ENCODE measurements around the gene F3.
"Not testable (repeated sequence)": the region's sequence is repeated elsewhere in the genome, so short reads cannot be mapped to it uniquely, and the experiment has no call there.

Gene F3

DNA sequence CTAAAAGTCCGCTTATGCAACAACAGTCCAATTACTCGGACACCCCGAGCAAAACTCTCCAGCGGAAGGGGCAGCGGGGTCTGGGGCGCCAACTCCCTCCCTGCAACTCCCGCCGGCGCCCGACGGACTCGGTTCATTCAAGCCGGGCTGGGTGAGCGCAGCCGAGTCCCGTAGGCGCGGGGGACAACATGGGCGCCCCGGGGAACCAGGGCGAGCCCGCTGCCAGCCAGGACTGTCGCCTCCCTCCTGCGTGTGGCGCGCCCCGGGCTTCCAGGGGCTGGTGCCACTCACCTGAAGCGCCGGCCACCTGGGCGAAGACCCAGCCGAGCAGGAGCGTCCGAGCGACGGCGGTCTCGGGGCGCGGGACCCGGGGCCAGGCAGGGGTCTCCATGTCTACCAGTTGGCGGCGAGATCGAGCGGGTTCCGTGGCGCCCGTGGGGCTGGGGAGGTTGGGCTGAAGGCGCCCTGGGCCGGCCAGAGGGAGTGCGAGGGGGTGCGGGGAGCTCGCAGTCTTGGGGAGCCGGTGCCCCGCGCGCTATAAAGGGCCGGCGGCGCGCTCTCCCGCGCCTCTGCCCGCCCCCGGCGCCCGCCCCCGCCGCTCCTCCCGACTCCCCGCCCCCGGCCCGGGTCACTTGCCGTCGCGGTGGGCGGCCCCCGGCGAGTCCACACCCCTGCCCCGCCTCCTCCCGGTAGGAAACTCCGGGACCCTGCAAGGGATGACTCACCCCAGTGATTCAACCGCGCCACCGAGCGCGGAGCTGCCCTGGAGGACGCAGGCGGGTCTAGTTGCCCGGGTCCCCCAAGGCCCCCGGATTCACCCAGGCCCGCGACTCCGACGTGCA lies at the start of gene F3:
Gene F3 (minus strand): TSS at position 514 of the 842 bp plus-strand sequence. CDS start 123 bp downstream, at position 391.
- in situ Hi-C loops (cut with HindIII; ENCODE audit: low sequenced_read_pairs) = loop anchor here (5.0 kb wide), 1 partner anchor 56 kb away; no protein-coding TSS in a partner anchor

DNA sequence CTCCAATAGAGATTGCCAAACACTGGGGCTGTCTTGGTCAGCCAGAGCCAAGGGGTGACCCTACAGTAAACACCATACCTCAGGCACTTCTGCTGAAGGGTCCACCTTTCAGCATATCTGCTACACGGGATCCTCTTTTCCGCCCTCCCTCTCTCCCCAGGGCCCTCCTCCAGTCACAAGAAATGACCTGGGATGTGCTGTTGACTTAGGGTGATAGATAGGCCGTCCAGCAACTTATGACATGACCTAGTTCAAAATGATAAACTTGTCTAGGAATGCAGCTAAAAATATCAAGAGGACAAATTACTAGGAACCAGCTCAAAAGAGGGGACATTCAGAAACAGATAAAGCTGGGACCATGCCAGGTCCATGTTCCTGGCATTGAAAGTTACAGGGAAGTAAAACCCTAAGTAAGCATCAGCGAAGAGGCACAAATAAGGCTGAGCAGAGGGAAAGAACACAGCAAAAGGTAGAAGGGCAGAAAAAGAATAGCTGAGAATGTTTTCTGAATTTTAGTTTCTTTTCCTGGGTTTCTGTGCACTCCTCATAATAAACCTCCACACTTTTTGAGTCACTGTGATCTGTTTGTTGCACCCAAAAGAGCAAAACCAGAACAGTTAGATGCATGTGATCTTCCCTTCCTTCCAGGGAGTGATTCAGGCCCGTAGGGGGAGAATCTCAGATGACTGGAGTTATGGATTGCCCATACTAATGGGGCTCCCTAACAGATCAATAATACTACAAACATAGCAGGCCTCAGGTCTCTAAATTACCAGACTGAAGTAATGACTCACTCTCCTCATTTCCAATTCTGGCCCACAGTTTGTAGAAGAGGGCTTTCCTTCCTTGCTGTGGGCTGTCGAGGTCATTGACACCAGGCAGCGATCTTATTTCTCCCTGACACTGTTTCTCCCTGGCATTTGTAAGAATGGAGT lies 48.9 kb upstream of the F3 start:
- in situ Hi-C loops (cut with HindIII; ENCODE audit: low sequenced_read_pairs) = no loop called here

DNA sequence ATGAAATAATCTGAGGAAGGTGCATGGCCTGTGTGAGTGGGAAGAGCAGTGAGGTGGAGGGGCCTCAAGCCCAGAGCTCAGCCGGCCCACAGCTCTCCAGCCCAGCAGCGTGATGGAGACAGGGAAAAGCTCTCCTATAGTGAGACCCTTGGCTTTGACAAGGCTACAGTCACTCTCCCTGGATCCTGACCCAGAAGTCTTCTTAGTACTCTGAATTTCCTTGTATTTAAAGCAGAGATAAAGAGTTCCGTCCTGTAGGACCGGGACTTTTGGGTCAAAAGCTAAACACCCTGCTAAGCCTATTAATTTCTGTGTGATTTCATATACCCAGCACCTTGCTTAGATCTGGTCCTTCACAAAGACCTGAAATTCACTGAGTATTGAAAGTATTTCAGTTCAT lies 48.2 kb upstream of the F3 start:
- in situ Hi-C loops (cut with HindIII; ENCODE audit: low sequenced_read_pairs) = no loop called here

DNA sequence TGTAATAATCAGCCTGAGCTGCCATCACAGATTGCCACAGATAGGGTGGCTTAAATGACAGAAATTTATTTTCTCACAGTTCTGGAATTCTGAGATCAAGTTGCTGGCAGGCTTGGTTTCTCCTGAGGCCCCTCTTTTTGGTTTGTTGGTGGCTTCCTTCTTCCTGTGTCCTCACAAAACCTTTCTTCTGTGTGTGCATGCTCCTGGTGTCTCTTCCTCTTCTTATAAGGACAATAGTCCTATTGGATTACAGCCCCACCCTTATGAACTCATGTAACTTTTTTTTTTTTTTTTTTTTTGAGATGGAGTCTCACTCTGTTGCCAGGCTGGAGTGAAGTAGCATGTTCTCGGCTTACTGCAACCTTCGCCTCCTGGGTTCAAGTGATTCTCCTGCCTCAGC lies 41.0 kb upstream of the F3 start:
- in situ Hi-C loops (cut with HindIII; ENCODE audit: low sequenced_read_pairs) = no loop called here

DNA sequence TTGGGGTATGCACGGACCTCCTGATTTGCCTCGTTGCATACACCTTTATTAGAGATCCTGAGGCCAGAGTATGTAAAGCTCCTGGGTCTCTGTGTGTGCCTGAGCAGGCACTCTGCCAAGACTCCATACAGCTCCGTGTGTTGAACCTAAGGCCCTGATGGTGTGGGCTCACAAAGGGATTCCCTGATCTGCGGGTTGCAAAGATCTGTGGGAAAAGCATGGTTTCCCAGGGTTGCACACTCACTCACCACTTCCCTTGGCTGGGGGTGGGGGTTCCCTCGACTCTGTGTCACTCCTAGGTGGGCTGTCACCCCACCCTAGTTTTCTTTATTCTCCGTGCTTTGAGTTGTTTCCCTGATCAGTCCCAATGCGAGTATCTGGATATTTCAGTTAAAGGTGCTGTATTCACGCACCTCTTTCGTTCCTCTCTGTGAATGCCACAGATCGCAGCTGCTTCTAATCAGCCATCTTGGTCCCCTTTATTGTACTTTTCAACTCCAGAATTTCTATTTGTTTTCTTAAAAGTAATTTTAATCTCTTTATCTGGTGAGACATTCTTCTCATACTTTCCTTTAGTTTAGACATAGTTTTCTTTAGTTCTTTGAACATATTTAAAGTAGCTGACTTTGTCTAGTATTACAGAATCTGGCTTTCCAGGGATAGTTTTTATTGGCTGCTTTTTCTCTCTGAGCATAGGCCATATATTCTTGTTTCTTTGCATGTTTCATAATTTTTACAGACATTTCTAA lies 39.0 kb upstream of the F3 start:
- in situ Hi-C loops (cut with HindIII; ENCODE audit: low sequenced_read_pairs) = no loop called here

DNA sequence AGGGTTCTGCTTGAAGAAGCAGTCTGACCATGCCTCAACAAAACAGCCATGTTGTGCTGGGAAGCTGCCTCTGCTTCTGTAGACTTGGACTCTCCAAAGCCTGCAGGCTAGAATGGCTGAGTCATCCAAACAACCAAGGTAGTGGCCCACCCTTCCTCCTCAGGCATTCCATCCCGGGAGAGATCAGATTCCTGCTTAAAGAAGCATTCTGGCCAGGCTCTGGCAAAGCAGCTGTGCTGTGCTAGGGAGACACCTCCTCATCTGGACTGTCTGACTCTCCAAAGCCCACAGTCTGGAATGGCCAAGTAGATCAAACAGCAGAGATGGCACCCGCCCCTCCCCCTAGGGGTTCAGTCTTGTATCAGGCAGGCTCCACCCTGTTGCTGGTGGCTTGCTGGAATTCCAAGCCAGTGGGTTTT lies 38.3 kb upstream of the F3 start:
- in situ Hi-C loops (cut with HindIII; ENCODE audit: low sequenced_read_pairs) = no loop called here

DNA sequence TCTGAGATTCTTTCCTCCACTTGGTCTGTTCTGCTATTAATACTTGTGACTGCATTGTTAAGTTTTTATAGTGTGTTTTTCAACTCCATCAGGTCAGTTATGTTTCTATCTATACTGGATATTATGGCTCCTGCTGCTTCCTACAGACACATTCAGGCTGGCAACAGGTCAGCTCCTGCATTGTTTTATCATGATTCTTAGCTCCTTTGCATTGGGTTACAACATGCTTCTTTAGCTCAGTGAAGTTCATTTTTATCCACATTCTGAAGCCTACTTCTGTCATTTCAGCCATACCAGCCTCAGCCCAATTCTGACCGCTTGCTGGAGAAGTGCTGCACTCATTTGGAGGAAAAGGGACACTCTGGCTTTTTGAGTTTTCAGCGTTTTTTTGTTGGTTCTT lies 37.3 kb upstream of the F3 start:
- in situ Hi-C loops (cut with HindIII; ENCODE audit: low sequenced_read_pairs) = no loop called here

DNA sequence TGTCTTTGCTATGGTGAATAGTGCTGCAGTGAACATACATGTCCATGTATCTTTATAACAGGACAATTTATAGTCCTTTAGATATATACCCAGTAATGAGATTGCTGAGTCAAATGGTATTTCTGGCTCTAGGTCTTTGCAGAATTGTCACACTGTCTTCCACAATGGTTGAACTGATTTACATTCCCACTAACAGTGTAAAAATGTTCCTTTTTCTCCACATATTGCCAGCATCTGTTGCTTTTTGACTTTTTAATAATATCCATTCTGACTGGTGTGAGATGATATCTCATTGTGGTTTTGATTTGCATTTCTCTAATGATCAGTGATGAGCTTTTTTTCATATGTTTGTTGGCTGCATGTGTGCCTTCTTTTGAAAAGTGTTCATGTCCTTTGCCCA lies 32.4 kb upstream of the F3 start:
- in situ Hi-C loops (cut with HindIII; ENCODE audit: low sequenced_read_pairs) = not testable (repeated sequence)

DNA sequence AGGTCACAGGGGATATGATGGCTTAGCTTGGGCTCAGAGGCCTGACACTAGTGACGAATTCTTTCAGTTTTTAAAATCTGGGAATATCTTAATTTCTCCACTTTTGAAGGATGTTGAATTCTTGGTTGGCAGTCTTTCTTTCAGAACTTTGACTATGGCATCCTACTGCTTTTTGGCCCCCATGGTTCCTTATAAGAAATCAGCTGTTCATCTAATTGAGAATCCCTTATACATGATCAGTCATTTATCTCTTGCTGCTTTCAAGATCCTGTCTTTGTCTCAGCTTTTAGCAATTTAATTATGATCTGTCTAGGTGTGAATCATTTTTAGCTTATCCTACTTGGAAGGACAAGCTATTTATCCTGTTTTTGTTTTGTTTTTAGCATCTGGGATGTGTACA lies 31.2 kb upstream of the F3 start:
- in situ Hi-C loops (cut with HindIII; ENCODE audit: low sequenced_read_pairs) = no loop called here

DNA sequence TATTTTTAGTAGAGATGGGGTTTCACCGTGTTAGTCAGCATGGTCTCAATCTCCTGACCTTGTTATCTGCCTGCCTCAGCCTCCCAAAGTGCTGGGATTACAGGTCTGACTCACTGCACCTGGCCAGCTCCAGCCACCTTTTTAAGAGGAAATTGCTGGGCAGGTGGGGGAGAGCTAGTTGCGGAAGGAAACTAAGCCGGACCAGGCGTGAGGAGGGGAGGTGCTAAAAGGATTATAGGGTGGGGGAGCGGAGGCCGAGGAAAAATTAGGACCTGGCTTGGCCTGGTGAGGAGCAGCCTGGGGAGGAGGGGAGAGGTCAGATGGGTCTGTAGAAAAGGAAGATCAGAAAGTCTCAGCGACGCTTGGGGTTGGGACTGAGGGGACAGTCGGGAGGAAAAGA lies 29.4 kb upstream of the F3 start:
- in situ Hi-C loops (cut with HindIII; ENCODE audit: low sequenced_read_pairs) = not testable (repeated sequence)

DNA sequence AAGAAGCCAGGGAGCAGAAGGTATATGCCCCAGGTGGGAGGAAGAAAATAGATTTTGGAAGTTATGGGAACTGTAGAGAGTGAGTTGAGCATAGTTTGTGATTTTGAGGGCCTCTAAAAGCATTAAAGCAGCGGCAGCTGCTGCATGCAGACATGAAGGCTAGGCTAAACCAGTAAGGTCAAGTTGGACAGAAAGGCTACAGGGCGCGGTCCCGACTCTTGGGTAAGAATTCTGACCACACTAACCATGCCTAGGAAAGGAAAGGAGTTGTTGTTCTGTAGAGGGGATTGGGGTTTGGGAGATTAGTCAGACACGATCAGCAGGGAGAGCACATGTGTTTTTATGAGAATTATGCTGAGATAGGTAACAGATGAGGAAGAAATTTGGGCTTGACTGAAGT lies 27.2 kb upstream of the F3 start:
- in situ Hi-C loops (cut with HindIII; ENCODE audit: low sequenced_read_pairs) = not testable (repeated sequence)

DNA sequence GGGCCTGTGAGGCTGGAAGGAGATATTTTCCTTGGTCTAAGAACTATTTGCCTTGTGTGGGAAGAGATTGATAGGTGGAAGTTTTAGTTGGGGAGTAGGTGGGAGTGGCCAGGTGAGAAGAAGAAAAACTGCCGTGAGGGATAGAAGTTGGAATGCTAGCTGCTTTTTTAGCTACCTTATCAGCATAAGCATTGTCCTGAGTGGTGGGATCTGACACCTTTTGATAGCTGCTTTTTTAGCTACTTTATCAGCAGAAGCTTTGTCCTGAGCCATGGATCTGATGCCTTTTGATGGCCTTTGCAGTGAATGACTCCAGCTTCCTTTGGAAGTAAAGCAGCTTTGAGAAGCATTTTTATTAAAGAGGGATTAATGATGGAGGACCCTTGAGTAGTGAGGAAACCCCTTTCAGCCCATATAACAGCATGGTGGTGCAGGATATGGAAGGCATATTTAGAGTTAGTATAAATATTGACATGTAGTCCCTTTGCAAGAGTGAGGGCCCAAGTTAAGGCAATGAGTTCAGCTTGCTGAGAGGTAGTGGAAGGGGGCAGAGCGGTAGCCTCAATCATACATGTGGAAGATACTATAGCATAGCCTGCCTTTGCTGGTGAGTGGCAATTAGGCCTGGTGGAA lies 26.5 kb upstream of the F3 start:
- in situ Hi-C loops (cut with HindIII; ENCODE audit: low sequenced_read_pairs) = not testable (repeated sequence)

DNA sequence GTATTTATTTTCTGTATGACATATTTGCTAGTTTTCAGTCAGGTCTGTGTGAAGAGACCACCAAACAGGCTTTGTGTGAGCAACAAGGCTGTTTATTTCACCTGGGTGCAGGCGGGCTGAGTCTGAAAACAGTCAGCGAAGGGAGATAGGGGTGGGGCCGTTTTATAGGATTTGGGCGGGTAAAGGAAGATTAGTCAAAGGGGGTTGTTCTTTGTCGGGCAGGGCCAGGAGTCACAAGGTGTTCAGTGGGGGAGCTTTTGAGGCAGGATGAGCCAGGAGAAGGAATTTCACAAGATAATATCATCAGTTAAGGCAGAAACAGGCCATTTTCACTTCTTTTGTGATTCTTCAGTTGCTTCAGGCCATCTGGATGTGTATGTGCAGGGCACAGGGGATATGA lies 24.9 kb upstream of the F3 start:
- in situ Hi-C loops (cut with HindIII; ENCODE audit: low sequenced_read_pairs) = not testable (repeated sequence)

DNA sequence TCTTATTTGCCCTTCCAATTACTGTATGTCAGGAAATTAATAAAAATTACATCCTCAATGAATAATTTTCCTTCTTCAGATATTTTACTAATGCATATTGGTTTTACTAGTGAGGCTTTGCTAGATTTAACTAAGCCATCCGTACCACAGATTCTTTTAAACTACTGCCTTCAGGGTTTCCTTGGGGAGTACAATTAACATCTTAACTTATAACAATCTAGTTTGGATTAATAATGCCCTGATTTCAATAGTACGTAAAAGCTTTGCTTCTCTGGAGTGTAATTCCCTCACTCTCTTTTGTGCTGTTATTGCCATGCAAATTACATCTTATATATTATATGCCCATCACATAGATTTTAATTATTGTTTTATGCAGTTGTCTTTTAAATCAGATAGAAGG lies 24.3 kb upstream of the F3 start:
- in situ Hi-C loops (cut with HindIII; ENCODE audit: low sequenced_read_pairs) = no loop called here

DNA sequence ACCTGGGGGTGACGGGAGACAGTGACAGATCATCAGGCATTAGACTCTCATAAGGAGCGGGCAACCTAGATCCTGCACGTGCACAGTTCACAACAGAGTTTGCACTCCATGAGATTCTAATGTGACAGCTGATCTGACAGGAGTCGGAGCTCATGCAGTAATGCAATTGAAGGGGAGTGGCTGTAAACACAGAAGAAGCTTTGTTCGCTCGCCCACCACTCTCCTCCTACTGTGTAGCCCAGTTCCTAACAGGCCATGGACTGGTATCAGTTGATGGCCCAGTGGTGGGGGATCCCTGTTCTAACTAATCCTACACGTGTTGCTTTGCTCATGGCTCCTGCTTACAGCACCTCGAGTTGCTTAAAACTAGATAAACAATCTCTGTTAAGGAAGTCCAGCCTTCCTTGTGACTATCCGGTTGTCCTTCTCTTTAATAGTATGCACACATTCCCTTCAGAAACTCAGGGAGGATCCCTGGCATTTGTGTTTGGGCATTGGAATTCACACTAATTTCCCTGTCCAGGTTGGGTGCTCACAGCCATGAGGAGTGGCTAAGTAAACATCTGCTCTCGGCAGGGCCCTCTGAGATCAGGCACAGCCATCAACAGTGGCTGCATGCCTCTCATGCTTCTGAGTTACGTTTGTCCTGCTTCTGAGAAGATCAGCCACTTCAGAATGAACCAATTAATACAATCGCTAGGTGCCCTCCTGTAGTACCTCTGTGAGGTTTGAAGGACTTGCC lies 21.1 kb upstream of the F3 start:
- in situ Hi-C loops (cut with HindIII; ENCODE audit: low sequenced_read_pairs) = no loop called here

DNA sequence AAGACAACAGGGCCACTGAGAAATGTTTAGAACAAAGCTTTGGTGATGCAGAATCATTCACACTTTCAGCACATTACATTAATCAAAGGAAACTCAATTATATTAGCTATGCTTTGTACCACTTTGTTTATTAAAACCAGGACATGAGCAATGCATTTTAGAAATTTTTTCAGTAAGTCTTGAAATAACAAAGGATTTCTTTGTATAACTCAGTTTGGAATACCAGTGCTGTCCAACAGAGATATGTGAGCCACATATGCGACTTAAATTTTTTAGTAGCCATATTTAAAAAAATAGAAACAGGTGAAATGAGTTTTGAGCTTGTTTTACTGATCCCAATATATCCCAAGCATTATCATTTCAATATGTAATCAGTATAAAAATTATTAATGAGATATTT lies 18.8 kb upstream of the F3 start:
- in situ Hi-C loops (cut with HindIII; ENCODE audit: low sequenced_read_pairs) = no loop called here

DNA sequence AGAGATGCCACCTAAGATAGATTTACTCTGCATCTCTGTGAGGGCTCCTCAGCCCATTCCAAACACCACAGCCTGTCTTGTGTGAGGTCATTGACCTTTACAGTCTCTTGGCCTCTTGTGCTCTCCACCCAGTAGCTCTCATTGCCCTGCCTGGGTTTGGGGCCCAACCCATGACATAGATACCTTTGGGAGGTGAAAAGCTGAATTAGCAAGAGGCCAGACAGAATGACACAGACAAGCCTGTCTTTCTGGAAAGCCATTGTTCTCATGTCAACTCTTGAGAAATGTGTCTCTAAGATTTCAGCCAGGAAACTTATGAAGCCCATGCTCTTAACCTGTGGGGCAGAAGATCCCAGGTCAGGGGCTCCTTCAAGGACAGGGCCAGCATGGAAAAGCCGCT lies 18.4 kb upstream of the F3 start:
- in situ Hi-C loops (cut with HindIII; ENCODE audit: low sequenced_read_pairs) = no loop called here

DNA sequence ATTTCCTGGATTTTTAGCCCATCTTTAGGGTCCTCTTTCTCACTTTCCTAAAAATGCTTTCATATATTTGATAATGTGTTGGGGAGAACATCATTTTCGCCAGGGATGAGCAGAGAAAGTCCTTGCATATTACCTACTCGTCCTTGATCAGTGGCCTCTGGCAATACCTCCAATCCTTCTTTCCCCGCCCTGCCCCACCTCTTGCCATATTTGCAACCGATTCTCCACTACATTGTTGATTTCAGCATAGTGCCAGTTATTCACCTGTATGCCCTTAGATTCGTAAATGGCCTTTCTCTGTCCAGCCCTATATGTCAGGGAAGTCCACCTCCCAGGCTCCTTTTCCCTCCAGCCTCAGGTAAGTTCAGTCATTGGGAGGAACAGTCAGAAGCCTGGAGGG lies 13.5 kb upstream of the F3 start:
- in situ Hi-C loops (cut with HindIII; ENCODE audit: low sequenced_read_pairs) = no loop called here

DNA sequence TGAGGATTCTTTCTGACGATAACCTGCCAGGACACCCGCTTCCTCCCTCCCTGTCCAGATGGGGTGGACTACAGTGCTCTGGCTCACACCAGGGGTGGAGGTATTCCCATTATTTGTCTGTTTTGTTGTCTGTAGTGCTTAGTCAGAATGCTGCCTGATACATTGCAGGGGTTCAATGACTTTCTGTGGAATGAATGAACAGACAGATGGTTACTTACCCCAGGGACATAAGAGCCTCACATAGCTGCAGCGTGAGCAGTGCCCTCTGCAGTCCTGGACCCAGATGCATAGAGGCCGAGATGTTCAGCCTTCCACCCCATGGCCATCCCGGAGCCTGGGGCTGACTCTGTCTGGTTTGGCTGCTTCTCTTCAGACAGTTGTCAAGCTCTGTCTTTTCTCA lies 13.0 kb upstream of the F3 start:
- in situ Hi-C loops (cut with HindIII; ENCODE audit: low sequenced_read_pairs) = no loop called here

DNA sequence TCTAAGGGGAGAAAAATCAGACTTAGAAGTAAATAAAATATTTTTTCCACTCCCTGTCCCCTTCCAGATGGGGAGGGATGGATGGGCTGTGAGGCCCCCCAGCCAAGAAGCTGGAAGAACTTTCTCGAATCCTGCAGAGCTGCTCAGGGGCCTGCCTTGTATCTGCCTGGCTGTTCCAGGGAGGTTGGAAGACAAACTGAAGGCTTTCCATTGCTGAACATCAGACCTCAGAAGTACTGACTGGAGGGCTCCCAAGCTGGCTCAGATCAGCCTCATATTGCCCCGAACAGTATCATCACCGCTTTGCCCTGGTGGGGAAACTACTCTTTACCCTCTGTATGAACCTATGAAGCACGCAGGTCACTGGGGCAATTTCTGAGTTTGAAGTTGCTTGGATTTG lies 12.4 kb upstream of the F3 start:
- in situ Hi-C loops (cut with HindIII; ENCODE audit: low sequenced_read_pairs) = no loop called here

Data from DLD1 (cell line).